Mucosa of gallbladder (tissue), 1 donor: ENCODE results near the gene FANCE. TPM values are rescaled to one million over a fixed set of nuclear protein-coding genes. Genes with fewer than 3 reads are reported as not detected.

Experiments
- DNase-seq: peaks from one replicate; pipeline ENCODE4 v3.0.0-alpha.2; 2020; ENCODE audit warnings: low spot score
- total RNA-seq: library from RNA; stranded (reverse); gene quantifications from one replicate; pipeline ENCODE4 v1.2.1, GENCODE V29; 2021
- donor health status: DM: no; HTN: no; CAD: no.

Gene FANCE
- total RNA-seq, 1 donor from 2014 or later, result 2.6 TPM

GRCh38 chr6:35468181-35468979 lies 16.2 kb downstream of the FANCE start, which contains the start of gene RPL10A:
Gene RPL10A, plus strand, starts transcription at chr6:35468401. Its CDS starts 34 bp downstream, at chr6:35468435.
- DNase-seq, result peak; percentile 99

DNA sequence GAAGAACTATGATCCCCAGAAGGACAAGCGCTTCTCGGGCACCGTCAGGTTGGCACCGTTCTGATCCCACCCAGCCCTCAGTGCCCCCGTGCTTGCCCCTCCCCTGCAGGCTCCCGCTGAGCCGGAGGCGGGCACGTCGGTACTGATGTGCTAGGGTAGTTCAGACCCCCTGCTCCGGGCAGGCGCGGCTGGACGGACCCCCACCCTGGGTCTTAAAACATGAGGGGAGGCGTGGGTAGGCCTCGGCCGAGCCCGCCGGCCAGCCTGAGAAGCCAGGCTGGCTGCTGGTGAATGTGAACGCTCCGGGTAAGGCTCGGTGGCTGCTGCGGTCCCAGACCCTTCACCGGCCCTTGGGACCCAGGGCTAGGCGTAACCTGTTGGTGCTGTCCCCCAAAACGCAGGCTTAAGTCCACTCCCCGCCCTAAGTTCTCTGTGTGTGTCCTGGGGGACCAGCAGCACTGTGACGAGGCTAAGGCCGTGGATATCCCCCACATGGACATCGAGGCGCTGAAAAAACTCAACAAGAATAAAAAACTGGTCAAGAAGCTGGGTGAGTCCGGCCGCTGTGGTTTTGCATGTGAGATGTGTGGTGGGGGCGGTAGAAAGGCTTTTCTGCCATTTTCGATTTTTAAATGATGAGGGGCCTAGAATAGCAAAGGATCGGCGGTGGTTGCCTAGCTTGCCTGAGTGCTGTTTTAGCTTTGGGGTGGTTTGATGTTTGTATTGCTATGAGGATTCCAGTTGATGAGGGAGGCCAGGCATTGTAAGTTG lies 17.0 kb downstream of the FANCE start:
- DNase-seq, result no peak

DNA sequence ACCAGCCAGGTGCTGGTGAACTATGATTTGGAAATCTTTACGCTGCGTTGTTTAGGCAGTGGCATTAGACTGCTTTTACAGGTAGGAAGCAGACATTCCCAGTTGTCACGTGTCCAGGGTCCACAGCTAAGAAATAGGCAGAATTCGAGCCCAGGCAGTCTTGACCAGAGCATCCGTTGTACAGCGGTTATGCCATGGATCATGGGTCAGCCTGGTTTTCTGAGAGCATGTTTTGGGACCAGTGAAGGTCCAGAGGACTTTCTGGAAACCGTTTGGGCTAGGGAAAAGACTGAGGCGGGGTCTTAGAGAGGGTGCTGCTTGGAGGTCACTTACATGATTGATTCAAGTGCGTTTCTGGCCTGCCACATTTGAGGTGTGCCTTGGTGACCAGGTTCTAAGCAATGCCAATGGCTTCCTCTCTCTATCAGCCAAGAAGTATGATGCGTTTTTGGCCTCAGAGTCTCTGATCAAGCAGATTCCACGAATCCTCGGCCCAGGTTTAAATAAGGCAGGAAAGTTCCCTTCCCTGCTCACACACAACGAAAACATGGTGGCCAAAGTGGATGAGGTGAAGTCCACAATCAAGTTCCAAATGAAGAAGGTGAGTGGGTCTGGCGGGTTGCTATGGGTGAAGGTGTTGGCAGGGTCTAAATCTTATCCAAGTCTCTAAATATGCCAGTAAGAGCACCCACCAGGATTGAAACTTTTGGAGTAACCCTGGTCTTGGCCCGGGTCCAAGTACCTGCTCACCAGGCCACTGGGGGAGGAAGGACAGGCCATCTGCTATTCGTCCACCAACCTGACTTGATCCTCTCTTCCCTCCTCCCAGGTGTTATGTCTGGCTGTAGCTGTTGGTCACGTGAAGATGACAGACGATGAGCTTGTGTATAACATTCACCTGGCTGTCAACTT lies 17.9 kb downstream of the FANCE start:
- DNase-seq, result no peak

- DNase-seq, result no peak
Observed at GRCh38 chr6:35470663-35471120, 18.6 kb downstream of the FANCE start.

- DNase-seq, result no peak
Observed at GRCh38 chr6:35471836-35472345, 19.8 kb downstream of the FANCE start.

DNA sequence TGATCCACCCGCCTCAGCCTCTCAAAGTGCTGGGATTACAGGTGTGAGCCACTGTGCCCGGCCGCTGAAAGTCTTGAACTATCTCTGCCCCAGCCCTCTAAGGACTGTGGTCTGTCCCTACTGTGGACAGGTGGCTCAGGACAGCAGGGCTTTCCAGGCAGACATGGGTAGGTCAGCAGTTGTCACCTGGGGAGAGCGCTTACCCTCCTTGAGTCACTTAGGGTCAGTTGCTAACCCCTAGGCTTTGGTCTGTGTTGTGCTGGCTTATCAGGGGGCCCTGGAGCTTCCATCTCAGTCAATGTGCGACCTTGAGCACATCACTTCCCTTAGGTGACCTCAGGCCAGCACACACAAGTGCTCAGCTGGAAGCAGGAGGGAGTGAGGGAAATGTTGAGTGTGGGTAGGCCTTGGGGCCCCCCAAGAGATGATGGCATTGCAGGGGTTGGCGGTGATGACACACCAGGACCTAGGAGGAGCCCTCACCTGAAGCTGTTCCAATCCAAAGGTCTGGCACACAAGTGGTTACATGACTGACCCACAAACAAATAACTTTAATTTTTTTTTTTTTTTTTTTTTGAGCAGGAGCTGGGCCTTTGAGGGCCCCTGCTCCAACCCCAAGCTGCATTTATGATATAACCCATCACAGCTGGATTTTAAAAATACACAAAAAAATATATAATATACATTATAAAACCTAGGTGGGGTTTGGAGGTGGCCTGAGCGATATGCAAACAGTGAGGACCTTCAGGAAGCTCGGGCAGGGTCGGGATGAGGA lies 21.1 kb downstream of the FANCE start:
- DNase-seq, result no peak

- no peak for DNase-seq
Observed at GRCh38 chr6:35473850-35474130, 21.7 kb downstream of the FANCE start.

GRCh38 chr6:35474131-35474941 lies 22.2 kb downstream of the FANCE start:
- DNase-seq, result no peak

GRCh38 chr6:35474942-35475570 lies 22.9 kb downstream of the FANCE start:
- no peak for DNase-seq

DNA sequence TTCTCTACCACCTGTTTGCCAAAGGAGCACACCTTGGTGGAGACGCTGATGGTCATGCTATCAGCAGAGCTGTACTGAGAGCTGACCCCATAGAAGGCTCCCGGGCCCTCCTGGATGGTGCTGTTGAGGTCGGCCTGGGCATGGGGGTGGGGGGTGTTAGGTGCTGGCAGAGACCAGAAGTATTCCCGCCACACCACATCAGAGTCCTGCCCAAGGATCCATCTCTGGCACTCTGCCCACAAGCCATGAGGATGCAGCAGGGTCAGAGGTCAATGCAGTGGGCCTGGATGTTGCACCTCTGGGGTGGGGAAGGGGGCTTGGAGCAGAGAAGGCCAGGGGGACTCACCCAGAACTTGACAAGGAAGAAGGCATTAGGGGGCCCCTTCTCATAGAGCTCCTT lies 23.4 kb downstream of the FANCE start:
- DNase-seq, result no peak

GRCh38 chr6:35476004-35476403 lies 23.9 kb downstream of the FANCE start:
- no peak for DNase-seq

DNA sequence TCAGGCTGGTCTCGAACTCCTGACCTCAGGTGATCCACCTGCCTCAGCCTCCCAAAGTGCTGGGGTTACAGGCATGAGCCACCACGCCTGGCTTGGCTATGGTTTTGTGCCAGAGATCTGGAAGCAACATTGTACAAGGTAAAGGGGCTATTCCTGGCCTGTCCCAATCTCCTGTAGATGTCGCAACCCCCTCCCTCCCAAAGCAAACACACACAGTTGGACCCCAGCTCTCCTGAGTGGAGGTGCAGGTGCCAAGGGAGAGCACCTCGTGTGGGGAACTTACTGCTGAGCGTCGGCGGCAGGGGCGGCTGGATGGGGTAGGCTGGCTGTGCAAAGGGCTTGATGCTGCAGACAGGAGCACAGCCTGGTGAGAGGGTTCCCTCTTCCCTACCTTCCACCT lies 24.9 kb downstream of the FANCE start:
- no peak for DNase-seq

- no peak for DNase-seq
Observed at GRCh38 chr6:35477551-35478179, 25.5 kb downstream of the FANCE start.

GRCh38 chr6:35478259-35478658 lies 26.1 kb downstream of the FANCE start:
- DNase-seq, result no peak

- DNase-seq, result no peak
Observed at GRCh38 chr6:35480176-35480575, 28.0 kb downstream of the FANCE start.

GRCh38 chr6:35481226-35481625 lies 29.1 kb downstream of the FANCE start:
- DNase-seq, result no peak

DNA sequence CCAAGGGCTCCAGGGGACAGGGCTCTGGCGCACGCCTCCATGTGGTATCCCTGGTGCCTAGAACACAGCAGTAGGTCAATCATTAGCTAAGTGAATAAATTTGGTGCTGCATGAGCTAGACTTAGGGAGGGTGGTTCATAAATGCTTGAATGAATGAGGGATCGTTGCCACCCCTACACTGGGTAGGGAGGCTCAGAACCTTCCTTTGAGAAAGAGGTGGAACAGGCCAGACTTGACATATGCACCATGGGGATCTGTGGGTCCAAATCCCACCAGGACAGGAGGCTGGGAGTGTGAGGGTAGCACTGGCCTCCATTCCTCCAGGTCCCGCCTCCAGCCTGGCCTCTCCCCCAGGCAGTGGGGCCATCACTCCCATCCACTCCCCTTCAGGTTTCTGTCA lies 30.9 kb downstream of the FANCE start:
- no peak for DNase-seq

- no peak for DNase-seq
Observed at GRCh38 chr6:35483490-35483889, 31.4 kb downstream of the FANCE start.
